WTC11 (cell line): ENCODE data around the gene SUPT16H. TPM values are rescaled to one million over a fixed set of nuclear protein-coding genes. Genes with fewer than 3 reads are reported as not detected.
A peak's percentile ranks its signal among the peaks of the same experiment; 100 is the strongest.

Experiments used
- ATAC-seq: fragments of 200-7000 bp; cut with Tn5 transposase; 2 replicates; pipeline ENCODE4 v1.10.0; 2021; ENCODE audit warnings: mild to moderate bottlenecking, moderate library complexity
- CTCF ChIA-PET: fragments of 300-600 bp; sonication (Branson Sonifier 250); formaldehyde crosslinking; loops from one replicate; lab custom pipeline; 2021; ENCODE audit warnings: antibody characterized with exemption; lab: Charles Lee
- POLR2A ChIA-PET: fragments of 350-600 bp; sonication (Branson Sonifier 250); formaldehyde crosslinking; loops from one replicate; lab custom pipeline; 2021; ENCODE audit warnings: antibody characterized with exemption; lab: Charles Lee
- DNase-seq: peaks from one replicate; pipeline ENCODE4 v3.0.0; 2021; ENCODE audit warnings: low spot score
- H3K27ac Mint-ChIP-seq: 2 replicates; pipeline ENCODE4 v1.8.0; 2021; ENCODE audit warnings: mixed read lengths
- H3K27me3 Mint-ChIP-seq: 2 replicates; pipeline ENCODE4 v1.8.0; 2021; ENCODE audit warnings: low read depth, mild to moderate bottlenecking, moderate library complexity, mixed read lengths
- H3K36me3 Mint-ChIP-seq: 2 replicates; pipeline ENCODE4 v1.8.0; 2021; ENCODE audit warnings: mixed read lengths
- H3K4me1 Mint-ChIP-seq: 2 replicates; pipeline ENCODE4 v1.8.0; 2022; ENCODE audit warnings: mixed read lengths
- H3K4me3 Mint-ChIP-seq: 2 replicates; pipeline ENCODE4 v1.8.0; 2021; ENCODE audit warnings: mild to moderate bottlenecking, moderate library complexity, mixed read lengths
- H3K9me3 Mint-ChIP-seq: 2 replicates; pipeline ENCODE4 v1.8.0; 2021; ENCODE audit warnings: mixed read lengths
- ATF1 ChIP-seq: sonication (generic); formaldehyde crosslinking; IDR thresholded peaks from 2 replicates; pipeline ENCODE4 v1.8.1; 2023; ENCODE audit warnings: mild to moderate bottlenecking, moderate library complexity, missing genetic modification reagents
- ATF2 ChIP-seq: sonication (generic); formaldehyde crosslinking; IDR thresholded peaks from 2 replicates; pipeline ENCODE4 v1.8.1; 2022; ENCODE audit warnings: low read depth, missing genetic modification reagents, borderline replicate concordance
- ESRRA ChIP-seq: sonication (generic); formaldehyde crosslinking; IDR thresholded peaks from 2 replicates; pipeline ENCODE4 v1.8.1; 2022; ENCODE audit warnings: mild to moderate bottlenecking, missing genetic modification reagents, borderline replicate concordance
- GTF2I ChIP-seq: fragments of 250-450 bp; sonication (Bioruptor Pico); conservative IDR thresholded peaks from 2 replicates; pipeline ENCODE4 v1.4.0; 2021; ENCODE audit warnings: mild to moderate bottlenecking
- MAX ChIP-seq: sonication (generic); formaldehyde crosslinking; IDR thresholded peaks from 2 replicates; pipeline ENCODE4 v1.8.0; 2022; ENCODE audit warnings: mild to moderate bottlenecking, missing genetic modification reagents
- NR2C2 ChIP-seq: sonication (generic); formaldehyde crosslinking; IDR thresholded peaks from 2 replicates; pipeline ENCODE4 v1.8.0; 2022; ENCODE audit warnings: mild to moderate bottlenecking, missing genetic modification reagents
- NR3C1 ChIP-seq: sonication (generic); formaldehyde crosslinking; conservative IDR thresholded peaks from 2 replicates; pipeline ENCODE4 v1.8.1; 2023; ENCODE audit warnings: low read depth, mild to moderate bottlenecking, missing genetic modification reagents
- PRDM15 ChIP-seq: sonication (generic); formaldehyde crosslinking; IDR thresholded peaks from 2 replicates; pipeline ENCODE4 v1.8.0; 2022; ENCODE audit warnings: missing genetic modification reagents
- RELA ChIP-seq: sonication (generic); formaldehyde crosslinking; IDR thresholded peaks from 2 replicates; pipeline ENCODE4 v1.8.1; 2022; ENCODE audit warnings: missing genetic modification reagents, mild to moderate bottlenecking, borderline replicate concordance
- RORB ChIP-seq: fragments of 250-450 bp; sonication (Bioruptor Pico); IDR thresholded peaks from 2 replicates; pipeline ENCODE4 v1.9.0; 2021; ENCODE audit warnings: mild to moderate bottlenecking
- SP1 ChIP-seq: sonication (generic); formaldehyde crosslinking; conservative IDR thresholded peaks from 2 replicates; pipeline ENCODE4 v1.8.1; 2022; ENCODE audit warnings: missing genetic modification reagents
- ZBTB21 ChIP-seq: sonication (generic); formaldehyde crosslinking; IDR thresholded peaks from 2 replicates; pipeline ENCODE4 v1.8.1; 2023; ENCODE audit warnings: mild to moderate bottlenecking, missing genetic modification reagents, borderline replicate concordance
- ZNF532 ChIP-seq: fragments of 250-450 bp; sonication (Bioruptor Pico); IDR thresholded peaks from 2 replicates; pipeline ENCODE4 v1.9.0; 2021; ENCODE audit warnings: mild to moderate bottlenecking, borderline replicate concordance
- ZSCAN18 ChIP-seq: fragments of 250-450 bp; sonication (Bioruptor Pico); IDR thresholded peaks from 2 replicates; pipeline ENCODE4 v2.1.2; 2022; ENCODE audit warnings: mild to moderate bottlenecking, moderate library complexity
- total RNA-seq: library from RNA; stranded (reverse); gene quantifications from 3 replicates; pipeline ENCODE4 v1.2.3, GENCODE V29; 2021

SUPT16H gene
- total RNA-seq, 1 experiment from 2014 or later: 178 TPM

- no peak for DNase-seq
- H3K4me3 Mint-ChIP-seq: peak overlapping the region; percentile 100
- CTCF ChIA-PET: no interaction called here
- TF ChIP-seq PRDM15 (CRISPR knock-in tag): no peak
- TF ChIP-seq GTF2I: no peak
- no peak for TF ChIP-seq RORB (CRISPR knock-in tag)
- TF ChIP-seq ZNF532 (CRISPR knock-in tag): no peak
- TF ChIP-seq ATF1 (CRISPR knock-in tag): no peak
- TF ChIP-seq ATF2 (CRISPR knock-in tag): no peak
- TF ChIP-seq NR3C1 (CRISPR knock-in tag): no peak
- TF ChIP-seq ESRRA (CRISPR knock-in tag): no peak
- TF ChIP-seq ZSCAN18 (CRISPR knock-in tag): no peak
- no peak for TF ChIP-seq MAX (CRISPR knock-in tag)
- TF ChIP-seq, all 79 proteins: peak for 0
- POLR2A ChIA-PET: no interaction called here
- Mint-ChIP-seq H3K27ac (peak overlapping the region; percentile 56), H3K27me3 (no peaks in the 10 kb centered on the region), H3K36me3 (peaks cover 22% of the 10 kb centered on the region), H3K4me1 (peaks cover 18% of the 10 kb centered on the region), H3K9me3 (no peaks in the 10 kb centered on the region)
- no peak for ATAC-seq
Observed at GRCh38 chr14:21382095-21382494, 1.7 kb downstream of the SUPT16H start.

GRCh38 chr14:21379338-21379737 is 4.5 kb downstream of the SUPT16H start:
- ATAC-seq: no peak
- no peak overlapping the region for H3K27ac Mint-ChIP-seq
- POLR2A ChIA-PET: no interaction called here
- H3K27me3 Mint-ChIP-seq: no peaks in the 10 kb centered on the region
- peaks cover 9% of the 10 kb centered on the region for H3K36me3 Mint-ChIP-seq
- peaks cover 14% of the 10 kb centered on the region for H3K4me1 Mint-ChIP-seq
- no peaks in the 10 kb centered on the region for H3K9me3 Mint-ChIP-seq
- CTCF ChIA-PET: no interaction called here
- TF ChIP-seq RELA (CRISPR knock-in tag) (no peak), SP1 (CRISPR knock-in tag) (no peak), ZBTB21 (CRISPR knock-in tag) (no peak), NR2C2 (CRISPR knock-in tag) (no peak)
- H3K4me3 Mint-ChIP-seq: no peak overlapping the region
- DNase-seq: no peak
